ENCODE measurements around the gene GSTM2. TPM values are rescaled to one million over a fixed set of nuclear protein-coding genes. Genes with fewer than 3 reads are reported as not detected.
A peak's percentile ranks its signal among the peaks of the same experiment; 100 is the strongest.

Gene GSTM2
- total RNA-seq, 1 experiment from 2014 or later, result 5.9 TPM

DNA sequence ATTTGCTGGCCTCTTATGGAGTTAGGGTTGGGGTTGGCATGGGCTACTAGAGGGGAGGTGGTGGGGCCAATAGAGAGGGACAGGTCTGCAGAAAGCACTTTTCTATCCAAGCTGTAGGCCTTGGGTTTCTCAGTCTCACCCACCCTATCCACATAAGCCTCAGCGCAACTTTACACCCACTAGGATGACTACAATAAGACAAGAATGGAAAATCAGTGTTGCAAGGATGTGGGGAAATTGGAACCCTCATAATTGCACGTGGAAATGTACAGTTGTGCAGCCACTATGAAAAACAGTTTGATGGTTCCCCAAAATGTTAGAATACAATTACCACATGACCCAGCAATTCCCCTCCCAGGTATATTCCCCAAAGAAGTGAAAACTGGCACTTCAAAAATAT is 26.0 kb upstream of the GSTM2 start (continued):
- TF ChIP-seq, protein P1, sequence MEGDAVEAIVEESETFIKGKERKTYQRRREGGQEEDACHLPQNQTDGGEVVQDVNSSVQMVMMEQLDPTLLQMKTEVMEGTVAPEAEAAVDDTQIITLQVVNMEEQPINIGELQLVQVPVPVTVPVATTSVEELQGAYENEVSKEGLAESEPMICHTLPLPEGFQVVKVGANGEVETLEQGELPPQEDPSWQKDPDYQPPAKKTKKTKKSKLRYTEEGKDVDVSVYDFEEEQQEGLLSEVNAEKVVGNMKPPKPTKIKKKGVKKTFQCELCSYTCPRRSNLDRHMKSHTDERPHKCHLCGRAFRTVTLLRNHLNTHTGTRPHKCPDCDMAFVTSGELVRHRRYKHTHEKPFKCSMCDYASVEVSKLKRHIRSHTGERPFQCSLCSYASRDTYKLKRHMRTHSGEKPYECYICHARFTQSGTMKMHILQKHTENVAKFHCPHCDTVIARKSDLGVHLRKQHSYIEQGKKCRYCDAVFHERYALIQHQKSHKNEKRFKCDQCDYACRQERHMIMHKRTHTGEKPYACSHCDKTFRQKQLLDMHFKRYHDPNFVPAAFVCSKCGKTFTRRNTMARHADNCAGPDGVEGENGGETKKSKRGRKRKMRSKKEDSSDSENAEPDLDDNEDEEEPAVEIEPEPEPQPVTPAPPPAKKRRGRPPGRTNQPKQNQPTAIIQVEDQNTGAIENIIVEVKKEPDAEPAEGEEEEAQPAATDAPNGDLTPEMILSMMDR (IDR thresholded peaks at IDR 0.05 in 2 of 3, conservative IDR thresholded peaks at IDR 0.05 in 1 of 3; ENCODE audit: borderline replicate concordance in 1 of 3, insufficient read depth in 1 of 3, low read depth in 2 of 3, low read length in 2 of 3), result no peak
- TF ChIP-seq EZH2 (IDR thresholded peaks at IDR 0.05), result no peak
- TF ChIP-seq POLR2AphosphoS5 (IDR thresholded peaks at IDR 0.05; ENCODE audit: low read depth, low read length), result no peak
- TF ChIP-seq ZFX (IDR thresholded peaks at IDR 0.05), result no peak
- no peak for TF ChIP-seq ZNF274 (IDR thresholded peaks at IDR 0.05; ENCODE audit: low read depth, low read length)
- TF ChIP-seq CBX3 (IDR thresholded peaks at IDR 0.05; ENCODE audit: low read depth), result no peak

DNA sequence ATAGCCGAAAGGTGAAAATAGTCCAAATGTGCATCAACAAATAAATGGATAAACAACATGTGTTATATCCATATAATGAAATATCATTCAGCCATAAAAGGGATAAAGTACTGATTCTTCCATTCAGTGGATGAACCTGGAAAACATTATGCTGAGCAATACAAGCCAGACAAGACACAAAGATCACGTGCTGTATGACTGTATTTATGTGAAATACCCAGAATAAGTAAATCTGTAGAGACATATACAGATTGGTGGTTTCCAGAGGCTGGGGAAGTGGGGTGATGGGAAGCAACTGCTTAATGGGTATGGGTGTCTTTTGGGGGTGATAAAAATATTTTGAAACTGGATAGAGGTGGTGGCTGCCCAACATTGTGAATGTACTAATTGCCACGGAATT is 25.2 kb upstream of the GSTM2 start:
- no peaks in the 10 kb centered on the region for H4K20me1 ChIP-seq (ENCODE audit: insufficient read depth)
- ChIA-PET RAD21 (ENCODE audit: low non-redundant PET in 1 of 2, low total read pairs in 2 of 2, uncharacterized antibody in 2 of 2, unreplicated experiment in 2 of 2) (no interaction called here), CTCF (interaction anchor here (0.7 to 1.0 kb wide), 3 partner anchors 10 to 273 kb away, joined by 3 to 5 read pairs (median 3); no protein-coding TSS in a partner anchor), POLR2A (no interaction called here)
- peak overlapping the region; percentile 64 for H2AFZ ChIP-seq (ENCODE audit: low read depth, low read length, poor library complexity, severe bottlenecking)
- no peak overlapping the region for H3K9ac ChIP-seq (ENCODE audit: low read length)
- intact Hi-C loops (cut with micrococcal nuclease), result loop anchor here (1.0 kb wide), 1 partner anchor 342 kb away; the partner anchor contains the start of gene AHCYL1
- no peaks in the 10 kb centered on the region for H3K27me3 ChIP-seq (ENCODE audit: insufficient read depth, low read length)
- no peak for DNase-seq (ENCODE audit: low read depth, low spot score)
- no peaks in the 10 kb centered on the region for H3K9me2 ChIP-seq (ENCODE audit: insufficient read depth)
- no peaks in the 10 kb centered on the region for H3K79me2 ChIP-seq (ENCODE audit: insufficient read depth, low read length)
- no peak for ATAC-seq
- no peak overlapping the region for H3K27ac ChIP-seq (ENCODE audit: low read depth, low read length)
- no peaks in the 10 kb centered on the region for H3K36me3 ChIP-seq (ENCODE audit: control insufficient read depth in 1 of 2, insufficient read depth in 2 of 2, low read length in 2 of 2)
- H3K9me3 ChIP-seq (ENCODE audit: control insufficient read depth in 1 of 2, insufficient read depth in 1 of 2, low read depth in 1 of 2, low read length in 2 of 2), result no peaks in the 10 kb centered on the region
- no peak overlapping the region for H3K4me3 ChIP-seq (replicated peaks in 1 of 2; ENCODE audit: low read depth in 1 of 2, low read length in 2 of 2)
- peaks cover 2 to 17% of the 10 kb centered on the region in 2 experiments for H3K4me1 ChIP-seq (ENCODE audit: control insufficient read depth in 1 of 2, insufficient read depth in 2 of 2, low read length in 2 of 2)
- H3K4me2 ChIP-seq (ENCODE audit: low read length), result peak overlapping the region; percentile 58; the same call in 1 of the 2 replicates
- no TSS peak for BruUV-seq (replicated peaks)
- no peak for TF ChIP-seq SP1 (IDR thresholded peaks at IDR 0.05; ENCODE audit: low read depth)
- no peak for TF ChIP-seq RAD21 (IDR thresholded peaks at IDR 0.05; ENCODE audit: low read depth)
- TF ChIP-seq SRF (IDR thresholded peaks at IDR 0.05; ENCODE audit: low read depth), result no peak
- no peak for TF ChIP-seq POLR2A (IDR thresholded peaks at IDR 0.05; ENCODE audit: borderline replicate concordance, extremely low read depth, insufficient read depth, insufficient read length)
- no peak for TF ChIP-seq SIN3A (IDR thresholded peaks at IDR 0.05; ENCODE audit: low read depth)
- TF ChIP-seq, protein P2, sequence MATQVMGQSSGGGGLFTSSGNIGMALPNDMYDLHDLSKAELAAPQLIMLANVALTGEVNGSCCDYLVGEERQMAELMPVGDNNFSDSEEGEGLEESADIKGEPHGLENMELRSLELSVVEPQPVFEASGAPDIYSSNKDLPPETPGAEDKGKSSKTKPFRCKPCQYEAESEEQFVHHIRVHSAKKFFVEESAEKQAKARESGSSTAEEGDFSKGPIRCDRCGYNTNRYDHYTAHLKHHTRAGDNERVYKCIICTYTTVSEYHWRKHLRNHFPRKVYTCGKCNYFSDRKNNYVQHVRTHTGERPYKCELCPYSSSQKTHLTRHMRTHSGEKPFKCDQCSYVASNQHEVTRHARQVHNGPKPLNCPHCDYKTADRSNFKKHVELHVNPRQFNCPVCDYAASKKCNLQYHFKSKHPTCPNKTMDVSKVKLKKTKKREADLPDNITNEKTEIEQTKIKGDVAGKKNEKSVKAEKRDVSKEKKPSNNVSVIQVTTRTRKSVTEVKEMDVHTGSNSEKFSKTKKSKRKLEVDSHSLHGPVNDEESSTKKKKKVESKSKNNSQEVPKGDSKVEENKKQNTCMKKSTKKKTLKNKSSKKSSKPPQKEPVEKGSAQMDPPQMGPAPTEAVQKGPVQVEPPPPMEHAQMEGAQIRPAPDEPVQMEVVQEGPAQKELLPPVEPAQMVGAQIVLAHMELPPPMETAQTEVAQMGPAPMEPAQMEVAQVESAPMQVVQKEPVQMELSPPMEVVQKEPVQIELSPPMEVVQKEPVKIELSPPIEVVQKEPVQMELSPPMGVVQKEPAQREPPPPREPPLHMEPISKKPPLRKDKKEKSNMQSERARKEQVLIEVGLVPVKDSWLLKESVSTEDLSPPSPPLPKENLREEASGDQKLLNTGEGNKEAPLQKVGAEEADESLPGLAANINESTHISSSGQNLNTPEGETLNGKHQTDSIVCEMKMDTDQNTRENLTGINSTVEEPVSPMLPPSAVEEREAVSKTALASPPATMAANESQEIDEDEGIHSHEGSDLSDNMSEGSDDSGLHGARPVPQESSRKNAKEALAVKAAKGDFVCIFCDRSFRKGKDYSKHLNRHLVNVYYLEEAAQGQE (IDR thresholded peaks at IDR 0.05; ENCODE audit: low read depth), result no peak
- TF ChIP-seq YY1 (IDR thresholded peaks at IDR 0.05; ENCODE audit: extremely low read depth, insufficient replicate concordance, low read depth, low read length), result no peak
- TF ChIP-seq, protein P3, sequence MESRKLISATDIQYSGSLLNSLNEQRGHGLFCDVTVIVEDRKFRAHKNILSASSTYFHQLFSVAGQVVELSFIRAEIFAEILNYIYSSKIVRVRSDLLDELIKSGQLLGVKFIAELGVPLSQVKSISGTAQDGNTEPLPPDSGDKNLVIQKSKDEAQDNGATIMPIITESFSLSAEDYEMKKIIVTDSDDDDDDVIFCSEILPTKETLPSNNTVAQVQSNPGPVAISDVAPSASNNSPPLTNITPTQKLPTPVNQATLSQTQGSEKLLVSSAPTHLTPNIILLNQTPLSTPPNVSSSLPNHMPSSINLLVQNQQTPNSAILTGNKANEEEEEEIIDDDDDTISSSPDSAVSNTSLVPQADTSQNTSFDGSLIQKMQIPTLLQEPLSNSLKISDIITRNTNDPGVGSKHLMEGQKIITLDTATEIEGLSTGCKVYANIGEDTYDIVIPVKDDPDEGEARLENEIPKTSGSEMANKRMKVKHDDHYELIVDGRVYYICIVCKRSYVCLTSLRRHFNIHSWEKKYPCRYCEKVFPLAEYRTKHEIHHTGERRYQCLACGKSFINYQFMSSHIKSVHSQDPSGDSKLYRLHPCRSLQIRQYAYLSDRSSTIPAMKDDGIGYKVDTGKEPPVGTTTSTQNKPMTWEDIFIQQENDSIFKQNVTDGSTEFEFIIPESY (IDR thresholded peaks at IDR 0.05; ENCODE audit: extremely low read depth, insufficient replicate concordance, low read length), result no peak
- no peak for TF ChIP-seq EZH2phosphoT487 (IDR thresholded peaks at IDR 0.05; ENCODE audit: borderline replicate concordance)
- no peak for TF ChIP-seq TCF7L2 (IDR thresholded peaks at IDR 0.05; ENCODE audit: borderline replicate concordance, extremely low read depth, insufficient read depth, insufficient read length)
- TF ChIP-seq ZFX (IDR thresholded peaks at IDR 0.05), result no peak
- no peak for TF ChIP-seq EGR1 (IDR thresholded peaks at IDR 0.05; ENCODE audit: low read depth)
- TF ChIP-seq, protein P4, sequence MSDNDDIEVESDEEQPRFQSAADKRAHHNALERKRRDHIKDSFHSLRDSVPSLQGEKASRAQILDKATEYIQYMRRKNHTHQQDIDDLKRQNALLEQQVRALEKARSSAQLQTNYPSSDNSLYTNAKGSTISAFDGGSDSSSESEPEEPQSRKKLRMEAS (IDR thresholded peaks at IDR 0.05), result no peak
- no peak for TF ChIP-seq POLR2AphosphoS5 (IDR thresholded peaks at IDR 0.05; ENCODE audit: low read depth, low read length)
- no peak for TF ChIP-seq FOSL1 (IDR thresholded peaks at IDR 0.05; ENCODE audit: low read depth)
